ENCODE results near the gene SDF2L1.

DNA sequence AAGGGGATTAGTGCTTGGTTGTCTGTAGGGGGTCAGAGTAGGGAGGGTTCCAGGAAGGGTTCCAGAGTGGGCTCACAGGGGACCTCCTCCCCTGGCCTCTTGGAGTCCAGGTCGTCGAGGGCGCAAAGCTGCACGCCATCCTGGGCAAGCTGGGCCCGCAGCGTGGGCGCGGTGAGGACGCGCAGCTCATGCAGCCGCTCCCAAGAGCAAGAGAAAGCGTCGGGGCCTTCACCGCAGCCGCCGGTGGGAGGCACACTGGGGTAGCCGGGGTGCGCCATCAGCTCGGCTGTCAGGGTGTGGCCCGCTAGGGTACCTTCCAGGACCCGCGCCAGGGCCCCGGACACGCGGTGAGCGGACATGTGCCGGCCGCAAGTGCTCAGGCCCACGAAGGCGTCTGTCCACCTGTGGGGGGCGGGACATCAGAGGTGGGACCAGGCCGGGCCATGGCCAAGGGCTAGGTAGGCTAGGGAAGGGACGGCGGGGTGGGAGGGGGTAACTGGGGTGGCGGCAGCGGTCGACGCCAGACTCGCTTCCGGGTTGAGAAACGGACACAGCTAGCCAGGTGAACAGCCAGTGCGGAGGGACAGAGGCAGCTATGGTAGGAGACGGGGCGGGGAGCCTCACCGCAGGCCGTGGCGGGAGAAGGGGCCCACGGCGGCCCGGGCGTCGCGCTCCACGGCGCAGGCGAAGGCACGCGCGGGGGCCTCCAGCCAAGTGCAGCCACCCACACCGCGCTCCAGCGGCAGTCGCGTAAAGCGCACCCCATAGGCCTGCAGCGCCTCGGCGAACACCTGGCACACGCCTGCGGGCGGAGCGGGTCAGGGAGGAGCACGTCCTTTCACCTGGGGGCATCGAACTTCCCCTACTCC is 13.5 kb upstream of the SDF2L1 start:
- TF ChIP-seq, protein P1, sequence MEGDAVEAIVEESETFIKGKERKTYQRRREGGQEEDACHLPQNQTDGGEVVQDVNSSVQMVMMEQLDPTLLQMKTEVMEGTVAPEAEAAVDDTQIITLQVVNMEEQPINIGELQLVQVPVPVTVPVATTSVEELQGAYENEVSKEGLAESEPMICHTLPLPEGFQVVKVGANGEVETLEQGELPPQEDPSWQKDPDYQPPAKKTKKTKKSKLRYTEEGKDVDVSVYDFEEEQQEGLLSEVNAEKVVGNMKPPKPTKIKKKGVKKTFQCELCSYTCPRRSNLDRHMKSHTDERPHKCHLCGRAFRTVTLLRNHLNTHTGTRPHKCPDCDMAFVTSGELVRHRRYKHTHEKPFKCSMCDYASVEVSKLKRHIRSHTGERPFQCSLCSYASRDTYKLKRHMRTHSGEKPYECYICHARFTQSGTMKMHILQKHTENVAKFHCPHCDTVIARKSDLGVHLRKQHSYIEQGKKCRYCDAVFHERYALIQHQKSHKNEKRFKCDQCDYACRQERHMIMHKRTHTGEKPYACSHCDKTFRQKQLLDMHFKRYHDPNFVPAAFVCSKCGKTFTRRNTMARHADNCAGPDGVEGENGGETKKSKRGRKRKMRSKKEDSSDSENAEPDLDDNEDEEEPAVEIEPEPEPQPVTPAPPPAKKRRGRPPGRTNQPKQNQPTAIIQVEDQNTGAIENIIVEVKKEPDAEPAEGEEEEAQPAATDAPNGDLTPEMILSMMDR (IDR thresholded peaks at IDR 0.05): no peak
- no peak for TF ChIP-seq POLR2A (IDR thresholded peaks at IDR 0.05)

Measured in thyroid gland (tissue), 4 donors.